ENCODE results near the gene PRKAR2B.

The PRKAR2B gene

GRCh38 chr7:107168233-107169119 is 124.0 kb downstream of the PRKAR2B start, which contains the start of gene HBP1:
TSS of gene HBP1 (plus strand) at chr7:107169003. CDS start at chr7:107179894, 10,891 bp downstream.
- no peak for TF ChIP-seq CTCF (IDR thresholded peaks at IDR 0.05; ENCODE audit: control extremely low read depth, extremely low read depth, low read depth, missing control alignments)
- peak; percentile 93 for DNase-seq (ENCODE audit: extremely low spot score)
- ChIA-PET CTCF (interaction anchor here (0.7 to 1.6 kb wide), 9 partner anchors 12 to 706 kb away, joined by 3 to 6 read pairs (median 4); partner anchors contain the start of genes CBLL1 and CCDC71L), POLR2A (interaction anchor here (0.5 to 2.5 kb wide), 14 partner anchors 9 to 1291 kb away, joined by 3 to 10 read pairs (median 4); no protein-coding TSS in a partner anchor)

- DNase-seq (ENCODE audit: extremely low spot score) = peak; percentile 83
- CTCF ChIA-PET = interaction anchor here (0.9 to 1.6 kb wide), 10 partner anchors 10 to 574 kb away, joined by 3 to 6 read pairs (median 4); partner anchors contain the start of genes CBLL1 and CCDC71L
Observed at GRCh38 chr7:107169120-107170050, 124.9 kb downstream of the PRKAR2B start.

GRCh38 chr7:107170051-107170915 is 125.8 kb downstream of the PRKAR2B start:
- CTCF ChIA-PET = interaction anchor here (1.0 to 1.2 kb wide), 3 partner anchors 10 to 20 kb away, joined by 4 read pairs; no protein-coding TSS in a partner anchor
- TF ChIP-seq CTCF (IDR thresholded peaks at IDR 0.05; ENCODE audit: control extremely low read depth, extremely low read depth, low read depth, missing control alignments) = no peak
- no peak for DNase-seq (ENCODE audit: extremely low spot score)
- POLR2A ChIA-PET = interaction anchor here (0.6 to 2.5 kb wide), 6 partner anchors 10 to 423 kb away, joined by 3 to 10 read pairs (median 4); partner anchors contain the start of genes COG5 and DUS4L

More at GRCh38 chr7:107169120-107170050, 124.9 kb downstream of the PRKAR2B start:
- no peak for TF ChIP-seq CTCF (IDR thresholded peaks at IDR 0.05; ENCODE audit: control extremely low read depth, extremely low read depth, low read depth, missing control alignments)
- POLR2A ChIA-PET = interaction anchor here (0.5 to 2.5 kb wide), 14 partner anchors 8 to 1290 kb away, joined by 3 to 10 read pairs (median 4); partner anchors contain the start of genes COG5 and DUS4L

DNA sequence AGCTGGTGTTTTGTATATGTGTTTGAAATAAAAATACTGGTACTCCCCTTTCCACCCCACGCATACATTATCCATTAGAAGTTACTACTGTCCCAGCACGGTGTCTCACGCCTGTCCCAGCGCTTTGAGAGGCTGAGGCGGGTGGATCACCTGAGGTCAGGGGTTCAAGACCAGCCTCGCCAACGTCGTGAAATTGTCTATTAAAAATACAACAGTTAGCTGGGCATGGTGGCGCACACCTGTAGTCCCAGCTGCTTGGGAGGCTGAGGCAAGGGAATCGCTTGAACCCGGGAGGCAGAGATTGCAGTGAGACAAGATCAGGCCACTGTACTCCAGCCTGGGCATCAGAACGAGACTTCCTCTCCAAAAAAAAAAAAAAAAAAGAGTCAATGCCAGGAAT is 127.0 kb downstream of the PRKAR2B start:
- ChIA-PET CTCF (no interaction called here), POLR2A (interaction anchor here (0.5 to 0.7 kb wide), 4 partner anchors 19 to 565 kb away, joined by 3 to 9 read pairs (median 7); no protein-coding TSS in a partner anchor)
- DNase-seq (ENCODE audit: extremely low spot score) = no peak
- no peak for TF ChIP-seq CTCF (IDR thresholded peaks at IDR 0.05; ENCODE audit: control extremely low read depth, extremely low read depth, low read depth, missing control alignments)

DNA sequence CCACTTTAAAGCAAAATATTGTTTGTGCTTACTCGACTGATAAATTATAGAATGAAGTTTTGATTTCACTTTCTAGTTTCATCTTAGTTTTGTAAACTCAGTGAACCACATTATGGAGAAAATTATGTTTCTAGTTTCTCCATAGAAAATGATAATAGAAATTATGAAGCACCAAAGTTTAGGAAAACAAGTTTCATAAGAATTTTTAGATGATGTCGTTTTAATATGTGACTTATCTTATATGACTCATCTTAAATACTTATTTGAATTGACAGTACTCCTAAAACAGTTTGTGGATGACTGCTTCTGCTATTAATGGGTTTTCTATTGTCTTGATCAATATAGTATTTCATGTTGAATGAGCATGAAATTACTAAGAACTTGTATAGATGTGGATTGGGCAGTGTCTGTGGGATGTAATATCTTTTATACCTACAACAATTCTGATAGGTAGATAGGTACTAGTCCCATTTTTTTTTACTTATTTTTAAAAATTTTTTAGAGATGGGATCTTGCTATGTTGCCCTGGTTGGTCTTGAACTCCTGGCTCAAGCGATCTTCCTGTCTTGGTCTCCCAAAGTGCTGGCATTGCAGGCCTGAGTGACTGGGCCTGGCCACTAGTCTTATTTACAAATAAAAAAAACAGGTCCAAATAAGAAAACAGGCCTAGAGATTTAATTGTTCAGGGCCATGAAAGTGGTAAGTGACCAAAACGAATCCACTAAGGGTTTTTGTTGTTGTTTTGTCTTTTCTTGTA is 127.9 kb downstream of the PRKAR2B start:
- no peak for TF ChIP-seq CTCF (IDR thresholded peaks at IDR 0.05; ENCODE audit: control extremely low read depth, extremely low read depth, low read depth, missing control alignments)
- ChIA-PET POLR2A (interaction anchor here (0.7 kb wide), 1 partner anchor 50 kb away, joined by 3 read pairs; no protein-coding TSS in a partner anchor), CTCF (no interaction called here)
- DNase-seq (ENCODE audit: extremely low spot score) = no peak

Measured in GM10248 (cell line).